Neural cell (in vitro differentiated cells): ENCODE measurements around the gene PBXIP1. TPM values are rescaled to one million over a fixed set of nuclear protein-coding genes. Genes with fewer than 3 reads are reported as not detected.

Experiments
- H2AFZ ChIP-seq: fragments of 200-600, 300-800 bp; sonication (generic), shearing (Covaris generic); 2 replicates; pipeline ENCODE4 v1.6.0; 2014; ENCODE audit warnings: low read depth, mild to moderate bottlenecking, antibody characterized with exemption, low read length, moderate library complexity
- H3F3A ChIP-seq: fragments of 200-600 bp; shearing (Covaris generic); 2 replicates; pipeline ENCODE4 v1.6.1; 2016; ENCODE audit warnings: mild to moderate bottlenecking, moderate library complexity, mixed read lengths, antibody characterized with exemption, low read length; ENCODE audit not compliant: insufficient read depth, poor library complexity, severe bottlenecking
- H3K27ac ChIP-seq: fragments of 200-600, 300-800 bp; sonication (generic), shearing (Covaris generic); 2 replicates; pipeline ENCODE4 v1.5.1; 2014; ENCODE audit warnings: mild to moderate bottlenecking, low read length, moderate library complexity
- H3K27me3 ChIP-seq: fragments of 300-800, 200-600 bp; sonication (generic), shearing (Covaris generic); 2 replicates; pipeline ENCODE4 v1.6.0; 2014; ENCODE audit warnings: mild to moderate bottlenecking, low read depth, low read length, moderate library complexity; ENCODE audit not compliant: insufficient read depth
- H3K36me3 ChIP-seq: fragments of 300-800, 200-600 bp; sonication (generic), shearing (Covaris generic); 2 replicates; pipeline ENCODE4 v1.5.1; 2014; ENCODE audit warnings: mild to moderate bottlenecking, antibody characterized with exemption, low read length, moderate library complexity; ENCODE audit not compliant: insufficient read depth
- H3K4me2 ChIP-seq: fragments of 300-800, 200-600 bp; sonication (generic), shearing (Covaris generic); 2 replicates; pipeline ENCODE4 v1.6.0; 2014; ENCODE audit warnings: mild to moderate bottlenecking, low read length
- H3K4me3 ChIP-seq: fragments of 300-800, 200-600 bp; sonication (generic), shearing (Covaris generic); 2 replicates; pipeline ENCODE4 v1.5.1; 2014; ENCODE audit warnings: mild to moderate bottlenecking, low read length, moderate library complexity
- H3K79me2 ChIP-seq: fragments of 200-600 bp; shearing (Covaris generic); replicated peaks from 2 replicates; pipeline ENCODE4 v1.6.0; 2014; ENCODE audit warnings: mild to moderate bottlenecking, low read length, moderate library complexity; ENCODE audit not compliant: insufficient read depth
- H3K9ac ChIP-seq: fragments of 300-800, 200-600 bp; sonication (generic), shearing (Covaris generic); 2 replicates; pipeline ENCODE4 v1.6.1; 2016; ENCODE audit warnings: mild to moderate bottlenecking, low read length, mixed read lengths
- H3K9me2 ChIP-seq: fragments of 200-600 bp; shearing (Covaris generic); 2 replicates; pipeline ENCODE4 v1.6.1; 2016; ENCODE audit warnings: mild to moderate bottlenecking, low read length, mixed read lengths; ENCODE audit not compliant: insufficient read depth
- H3K9me3 ChIP-seq: fragments of 200-600, 300-800 bp; sonication (generic), shearing (Covaris generic); 2 replicates; pipeline ENCODE4 v1.6.1; 2016; ENCODE audit warnings: mild to moderate bottlenecking, mixed run types, low read length, moderate library complexity, mixed read lengths
- H4K20me1 ChIP-seq: fragments of 200-600 bp; shearing (Covaris generic); 2 replicates; pipeline ENCODE4 v1.6.1; 2016; ENCODE audit warnings: mild to moderate bottlenecking, mixed run types; ENCODE audit not compliant: insufficient read depth
- EP300 ChIP-seq: fragments of 450-650 bp; conservative IDR thresholded peaks from 2 replicates; pipeline ENCODE4 v1.6.1; 2014; ENCODE audit warnings: antibody characterized with exemption, mild to moderate bottlenecking, moderate library complexity; ENCODE audit not compliant: poor library complexity, severe bottlenecking
- EZH2 ChIP-seq: fragments of 200-600, 300-800 bp; shearing (Covaris generic), sonication (generic); IDR thresholded peaks from 2 replicates; pipeline ENCODE4 v1.6.1; 2014; ENCODE audit warnings: antibody characterized with exemption, low read length, borderline replicate concordance, mild to moderate bottlenecking; ENCODE audit not compliant: insufficient read depth, poor library complexity, severe bottlenecking
- MXI1 ChIP-seq: fragments of 450-650 bp; conservative IDR thresholded peaks from 2 replicates; pipeline ENCODE4 v1.6.1; 2014; ENCODE audit warnings: antibody characterized with exemption, mild to moderate bottlenecking; ENCODE audit not compliant: poor library complexity, severe bottlenecking
- POLR2AphosphoS5 ChIP-seq: IDR thresholded peaks from 2 replicates; pipeline ENCODE4 v1.6.1; 2012
- RAD21 ChIP-seq: fragments of 450-650 bp; conservative IDR thresholded peaks from 2 replicates; pipeline ENCODE4 v1.6.1; 2014; ENCODE audit warnings: antibody characterized with exemption, mild to moderate bottlenecking, moderate library complexity
- SMC3 ChIP-seq: fragments of 450-650 bp; conservative IDR thresholded peaks from 2 replicates; pipeline ENCODE4 v1.6.1; 2014; ENCODE audit warnings: antibody characterized with exemption, mild to moderate bottlenecking, moderate library complexity; ENCODE audit not compliant: poor library complexity
- TAF1 ChIP-seq: IDR thresholded peaks from 2 replicates; pipeline ENCODE4 v1.6.1; 2012; ENCODE audit warnings: low read depth
- polyA plus RNA-seq: library from polyadenylated mRNA; depleted of rRNA; stranded (reverse); fragments of >200 nt; gene quantifications from 2 replicates; pipeline ENCODE4 v1.2.3, GENCODE V29; 2014
- TF ChIP-seq, protein P1 (sequence below): IDR thresholded peaks from 2 replicates; pipeline ENCODE4 v1.6.1; 2012; ENCODE audit warnings: borderline replicate concordance
- TF ChIP-seq, protein P2 (sequence below): fragments of 450-650 bp; IDR thresholded peaks from 2 replicates; pipeline ENCODE4 v1.5.1; 2014; ENCODE audit warnings: antibody characterized with exemption, mild to moderate bottlenecking, moderate library complexity; ENCODE audit not compliant: poor library complexity, severe bottlenecking

PBXIP1 gene
- polyA plus RNA-seq, 1 donor from 2014 or later, result 5.4 TPM

DNA sequence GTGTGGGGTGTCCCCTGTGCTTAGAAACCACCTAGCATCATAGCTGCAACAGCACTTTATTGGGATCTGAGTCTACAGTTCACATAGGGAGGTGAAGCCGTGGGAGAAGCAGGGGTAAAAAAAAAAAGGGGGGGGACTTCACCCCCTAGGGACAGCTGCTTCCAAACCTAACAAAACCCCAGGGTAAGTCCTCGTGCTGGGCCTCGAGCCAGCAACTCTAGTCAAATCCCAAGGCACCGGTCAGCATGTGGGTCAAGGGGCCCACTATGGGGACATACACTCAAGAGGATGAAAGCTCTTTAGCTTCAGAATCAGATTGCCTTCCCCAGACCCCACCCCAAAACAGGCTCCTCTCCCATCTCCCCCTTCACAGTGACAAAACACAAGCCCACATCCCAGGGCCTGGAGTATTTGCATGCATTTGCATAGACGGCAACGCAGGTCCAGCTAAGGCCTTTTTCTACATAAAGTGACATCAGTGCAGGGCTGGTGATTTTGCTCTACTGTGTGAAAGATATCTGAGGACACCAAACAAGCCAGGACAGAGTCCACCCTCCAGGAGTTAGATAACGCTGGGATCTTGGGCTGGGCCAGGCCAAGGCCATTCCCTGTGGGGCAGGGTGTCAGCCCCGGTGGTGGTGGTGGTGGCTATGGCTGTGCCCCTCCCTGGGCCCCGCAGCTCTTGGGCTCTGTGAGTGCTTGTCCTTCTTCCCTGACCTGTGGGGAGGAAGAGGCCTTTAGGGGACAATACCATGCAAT, 11.3 kb downstream of the PBXIP1 start:
- Histone ChIP-seq H3K4me2 (no peak overlapping the region), H3K27ac (no peak overlapping the region), H3K27me3 (no peaks in the 10 kb centered on the region), H3K79me2 (no peaks in the 10 kb centered on the region), H3K9me3 (no peaks in the 10 kb centered on the region), H4K20me1 (no peaks in the 10 kb centered on the region), H2AFZ (no peak overlapping the region), H3F3A (no peaks in the 10 kb centered on the region), H3K9ac (no peak overlapping the region), H3K4me3 (no peak overlapping the region), H3K36me3 (no peaks in the 10 kb centered on the region), H3K9me2 (no peaks in the 10 kb centered on the region)
- TF ChIP-seq MXI1 (no peak), POLR2AphosphoS5 (no peak), EP300 (no peak), SMC3 (no peak)

DNA sequence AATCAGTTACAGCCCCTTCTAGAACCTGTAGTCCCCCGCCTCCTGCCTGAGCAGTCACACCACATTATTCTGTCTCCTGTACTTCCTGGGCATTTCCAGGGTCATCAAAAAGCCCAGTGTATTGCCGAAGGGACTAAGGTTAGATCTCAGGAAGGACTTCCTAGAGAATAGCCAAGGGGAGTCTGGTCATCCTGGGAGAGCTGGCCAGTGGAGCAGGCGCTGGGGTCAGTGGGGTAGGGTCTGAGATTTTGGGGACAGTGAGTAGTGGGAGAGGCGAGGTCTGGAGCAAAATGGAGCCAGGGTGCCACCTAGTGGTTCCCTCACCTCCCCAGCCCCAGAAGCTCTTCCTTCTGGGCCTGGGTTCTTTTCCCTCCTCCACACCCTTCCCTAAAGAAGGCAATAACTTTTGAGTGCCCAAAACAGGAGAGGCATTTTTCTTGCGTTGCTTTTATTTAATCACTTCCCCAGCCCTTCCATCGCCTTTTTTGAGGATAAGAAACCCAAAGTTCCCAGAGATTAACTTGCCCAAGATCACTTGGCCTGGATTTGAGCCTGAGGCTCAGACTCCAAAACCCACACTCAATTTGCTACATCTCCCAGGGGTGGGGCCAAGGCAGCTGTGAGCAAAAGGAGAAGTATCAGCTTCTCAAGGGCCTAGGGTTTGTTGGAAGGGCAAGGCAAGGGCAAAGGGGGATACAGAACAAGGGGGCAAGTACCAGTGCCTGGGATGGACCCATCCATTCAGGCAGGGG, 12.1 kb downstream of the PBXIP1 start:
- Histone ChIP-seq H3K36me3 (no peaks in the 10 kb centered on the region), H2AFZ (no peak overlapping the region), H3K4me2 (no peak overlapping the region), H3K9me2 (no peaks in the 10 kb centered on the region), H3K4me3 (no peak overlapping the region), H3F3A (no peaks in the 10 kb centered on the region), H3K27me3 (no peaks in the 10 kb centered on the region), H3K9ac (no peak overlapping the region), H3K79me2 (no peaks in the 10 kb centered on the region), H4K20me1 (no peaks in the 10 kb centered on the region), H3K9me3 (no peaks in the 10 kb centered on the region), H3K27ac (no peak overlapping the region)
- TF ChIP-seq EP300, result no peak
- no peak for TF ChIP-seq EZH2
- TF ChIP-seq RAD21, result peak; percentile 84
- TF ChIP-seq TAF1, result no peak
- no peak for TF ChIP-seq MXI1
- TF ChIP-seq, protein P1, sequence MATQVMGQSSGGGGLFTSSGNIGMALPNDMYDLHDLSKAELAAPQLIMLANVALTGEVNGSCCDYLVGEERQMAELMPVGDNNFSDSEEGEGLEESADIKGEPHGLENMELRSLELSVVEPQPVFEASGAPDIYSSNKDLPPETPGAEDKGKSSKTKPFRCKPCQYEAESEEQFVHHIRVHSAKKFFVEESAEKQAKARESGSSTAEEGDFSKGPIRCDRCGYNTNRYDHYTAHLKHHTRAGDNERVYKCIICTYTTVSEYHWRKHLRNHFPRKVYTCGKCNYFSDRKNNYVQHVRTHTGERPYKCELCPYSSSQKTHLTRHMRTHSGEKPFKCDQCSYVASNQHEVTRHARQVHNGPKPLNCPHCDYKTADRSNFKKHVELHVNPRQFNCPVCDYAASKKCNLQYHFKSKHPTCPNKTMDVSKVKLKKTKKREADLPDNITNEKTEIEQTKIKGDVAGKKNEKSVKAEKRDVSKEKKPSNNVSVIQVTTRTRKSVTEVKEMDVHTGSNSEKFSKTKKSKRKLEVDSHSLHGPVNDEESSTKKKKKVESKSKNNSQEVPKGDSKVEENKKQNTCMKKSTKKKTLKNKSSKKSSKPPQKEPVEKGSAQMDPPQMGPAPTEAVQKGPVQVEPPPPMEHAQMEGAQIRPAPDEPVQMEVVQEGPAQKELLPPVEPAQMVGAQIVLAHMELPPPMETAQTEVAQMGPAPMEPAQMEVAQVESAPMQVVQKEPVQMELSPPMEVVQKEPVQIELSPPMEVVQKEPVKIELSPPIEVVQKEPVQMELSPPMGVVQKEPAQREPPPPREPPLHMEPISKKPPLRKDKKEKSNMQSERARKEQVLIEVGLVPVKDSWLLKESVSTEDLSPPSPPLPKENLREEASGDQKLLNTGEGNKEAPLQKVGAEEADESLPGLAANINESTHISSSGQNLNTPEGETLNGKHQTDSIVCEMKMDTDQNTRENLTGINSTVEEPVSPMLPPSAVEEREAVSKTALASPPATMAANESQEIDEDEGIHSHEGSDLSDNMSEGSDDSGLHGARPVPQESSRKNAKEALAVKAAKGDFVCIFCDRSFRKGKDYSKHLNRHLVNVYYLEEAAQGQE, result no peak
- no peak for TF ChIP-seq POLR2AphosphoS5
- TF ChIP-seq SMC3, result peak; percentile 89
- TF ChIP-seq, protein P2, sequence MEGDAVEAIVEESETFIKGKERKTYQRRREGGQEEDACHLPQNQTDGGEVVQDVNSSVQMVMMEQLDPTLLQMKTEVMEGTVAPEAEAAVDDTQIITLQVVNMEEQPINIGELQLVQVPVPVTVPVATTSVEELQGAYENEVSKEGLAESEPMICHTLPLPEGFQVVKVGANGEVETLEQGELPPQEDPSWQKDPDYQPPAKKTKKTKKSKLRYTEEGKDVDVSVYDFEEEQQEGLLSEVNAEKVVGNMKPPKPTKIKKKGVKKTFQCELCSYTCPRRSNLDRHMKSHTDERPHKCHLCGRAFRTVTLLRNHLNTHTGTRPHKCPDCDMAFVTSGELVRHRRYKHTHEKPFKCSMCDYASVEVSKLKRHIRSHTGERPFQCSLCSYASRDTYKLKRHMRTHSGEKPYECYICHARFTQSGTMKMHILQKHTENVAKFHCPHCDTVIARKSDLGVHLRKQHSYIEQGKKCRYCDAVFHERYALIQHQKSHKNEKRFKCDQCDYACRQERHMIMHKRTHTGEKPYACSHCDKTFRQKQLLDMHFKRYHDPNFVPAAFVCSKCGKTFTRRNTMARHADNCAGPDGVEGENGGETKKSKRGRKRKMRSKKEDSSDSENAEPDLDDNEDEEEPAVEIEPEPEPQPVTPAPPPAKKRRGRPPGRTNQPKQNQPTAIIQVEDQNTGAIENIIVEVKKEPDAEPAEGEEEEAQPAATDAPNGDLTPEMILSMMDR, result peak; percentile 84
